HUES6 (cell line): ENCODE measurements around the gene P2RX3.
A peak's percentile ranks its signal among the peaks of the same experiment; 100 is the strongest.

ENCODE experiments used
- H3K27ac ChIP-seq: 2 replicates; pipeline ENCODE4 v1.7.0; 2013; ENCODE audit warnings: low read depth, mild to moderate bottlenecking, low read length, inconsistent platforms
- H3K27me3 ChIP-seq: 2 replicates; pipeline ENCODE4 v1.6.1; 2013; ENCODE audit warnings: low read length; ENCODE audit not compliant: control insufficient read depth, insufficient read depth
- H3K36me3 ChIP-seq: 2 replicates; pipeline ENCODE4 v1.6.1; 2013; ENCODE audit warnings: low read length; ENCODE audit not compliant: control insufficient read depth, insufficient read depth
- H3K4me1 ChIP-seq: 2 replicates; pipeline ENCODE4 v1.6.1; 2013; ENCODE audit warnings: low read length; ENCODE audit not compliant: control insufficient read depth, insufficient read depth
- H3K4me3 ChIP-seq: 2 replicates; pipeline ENCODE4 v1.5.1; 2013; ENCODE audit warnings: low read depth, low read length
- H3K9ac ChIP-seq: one replicate; pipeline ENCODE4 v1.6.1; 2013; ENCODE audit warnings: mild to moderate bottlenecking, low read length
- H3K9me3 ChIP-seq: 2 replicates; pipeline ENCODE4 v1.6.1; 2013; ENCODE audit warnings: low read depth, low read length; ENCODE audit not compliant: control insufficient read depth, insufficient read depth

The P2RX3 gene

DNA sequence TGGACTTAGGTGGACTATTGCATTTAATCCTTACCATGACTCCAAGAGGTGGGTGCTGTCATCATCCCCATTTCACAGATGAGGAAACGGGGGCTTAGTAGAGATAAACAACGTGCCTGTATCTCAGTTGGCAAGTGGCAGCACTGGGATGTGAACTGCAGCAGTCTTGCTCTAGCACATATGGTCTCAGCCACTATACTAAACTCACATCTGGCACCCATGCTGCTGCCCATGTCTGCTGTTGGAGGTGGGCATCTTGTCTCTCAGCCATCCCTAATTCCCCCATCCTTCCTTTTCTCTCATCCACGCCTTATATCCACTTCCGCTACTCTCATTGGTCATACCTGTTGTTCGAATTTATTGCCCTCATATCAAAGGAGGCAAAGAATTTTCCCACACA lies 39.0 kb downstream of the P2RX3 start:
- H3K9ac ChIP-seq = no peak overlapping the region
- no peaks in the 10 kb centered on the region; the same call in 1 of the 2 replicates for H3K4me1 ChIP-seq
- H3K9me3 ChIP-seq = no peaks in the 10 kb centered on the region
- H3K36me3 ChIP-seq = no peaks in the 10 kb centered on the region
- H3K27me3 ChIP-seq = peaks cover 40% of the 10 kb centered on the region
- no peak overlapping the region for H3K27ac ChIP-seq
- peak overlapping the region; percentile 27; the same call in 1 of the 2 replicates for H3K4me3 ChIP-seq

DNA sequence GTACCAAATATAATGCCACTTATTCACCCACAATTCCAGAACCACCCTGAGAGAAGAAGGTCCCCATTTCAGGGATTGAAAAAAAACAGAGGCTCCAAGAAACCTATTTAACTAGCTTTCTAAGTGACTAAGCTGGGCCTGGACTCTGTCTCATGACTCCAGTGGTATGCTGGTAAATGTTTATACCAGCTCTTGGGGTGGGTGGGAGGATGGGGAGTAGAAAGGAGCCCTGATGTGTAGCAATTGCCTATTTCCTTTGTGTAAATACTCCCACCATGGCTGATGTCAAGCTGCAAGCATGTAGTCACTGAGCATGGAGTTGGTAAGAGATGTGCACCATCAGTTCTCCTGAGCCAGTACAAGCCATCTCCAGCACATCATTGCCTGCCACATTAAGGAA lies 40.0 kb downstream of the P2RX3 start:
- no peak overlapping the region for H3K27ac ChIP-seq
- peaks cover 42% of the 10 kb centered on the region for H3K27me3 ChIP-seq
- no peaks in the 10 kb centered on the region for H3K9me3 ChIP-seq
- H3K36me3 ChIP-seq = no peaks in the 10 kb centered on the region
- H3K9ac ChIP-seq = no peak overlapping the region
- H3K4me1 ChIP-seq = no peaks in the 10 kb centered on the region; the same call in 1 of the 2 replicates
- no peak overlapping the region for H3K4me3 ChIP-seq

DNA sequence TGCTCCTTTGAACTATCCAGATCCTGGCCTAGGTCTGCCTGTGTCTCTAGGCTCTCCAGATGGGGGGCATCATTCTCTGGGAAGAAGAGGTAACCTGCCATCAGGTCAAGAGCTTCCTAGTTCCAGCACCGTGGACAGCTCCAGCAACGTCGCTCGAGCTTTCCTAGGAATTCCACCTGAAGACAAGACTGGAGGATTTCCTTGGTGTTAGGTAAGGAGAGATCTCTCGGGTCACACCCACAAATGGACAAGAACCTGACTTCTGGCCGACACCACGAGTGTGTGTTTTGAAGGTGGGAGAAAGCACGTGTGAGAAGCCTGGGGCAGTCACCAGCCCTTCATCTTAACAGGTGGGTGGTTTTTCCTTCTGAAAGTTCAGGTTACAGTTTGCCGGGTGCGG lies 41.6 kb downstream of the P2RX3 start:
- Histone ChIP-seq H3K4me1 (no peaks in the 10 kb centered on the region; the same call in 1 of the 2 replicates), H3K36me3 (no peaks in the 10 kb centered on the region), H3K27ac (no peak overlapping the region), H3K27me3 (peaks cover 47% of the 10 kb centered on the region), H3K9me3 (no peaks in the 10 kb centered on the region), H3K4me3 (no peak overlapping the region), H3K9ac (no peak overlapping the region)

DNA sequence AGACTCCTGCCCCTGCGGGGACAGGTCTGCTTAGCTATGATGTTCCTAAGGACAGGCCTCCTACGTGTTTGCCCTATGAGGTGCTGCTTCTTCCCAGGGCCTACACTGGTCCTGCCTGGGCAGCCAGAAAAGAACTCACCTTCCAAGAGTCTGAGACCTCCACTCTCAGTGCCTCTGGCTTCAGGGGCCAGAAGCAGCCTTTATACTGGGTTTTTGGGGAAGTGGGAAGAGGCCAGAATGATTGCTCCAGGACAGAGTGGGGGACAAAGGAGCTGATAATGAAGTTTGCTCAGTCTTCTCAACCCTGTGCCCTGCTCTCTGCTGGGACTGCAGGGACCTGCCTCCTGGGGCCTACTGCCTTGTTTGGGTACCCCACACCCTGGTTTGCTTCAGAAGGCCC lies 42.8 kb downstream of the P2RX3 start, which contains the start of gene PRG3:
Gene PRG3, minus strand, starts transcription at position 176 of the 400 bp plus-strand sequence. CDS start 442 bp downstream, outside the sequence.
- Histone ChIP-seq H3K9ac (no peak within 1 kb of the TSS), H3K9me3 (no peaks in the 10 kb centered on the region), H3K4me1 (no peaks in the 10 kb centered on the region; the same call in 1 of the 2 replicates), H3K36me3 (no peaks in the 10 kb centered on the region), H3K4me3 (no peak within 1 kb of the TSS), H3K27ac (no peak within 1 kb of the TSS), H3K27me3 (peaks cover 47% of the 10 kb centered on the region)

DNA sequence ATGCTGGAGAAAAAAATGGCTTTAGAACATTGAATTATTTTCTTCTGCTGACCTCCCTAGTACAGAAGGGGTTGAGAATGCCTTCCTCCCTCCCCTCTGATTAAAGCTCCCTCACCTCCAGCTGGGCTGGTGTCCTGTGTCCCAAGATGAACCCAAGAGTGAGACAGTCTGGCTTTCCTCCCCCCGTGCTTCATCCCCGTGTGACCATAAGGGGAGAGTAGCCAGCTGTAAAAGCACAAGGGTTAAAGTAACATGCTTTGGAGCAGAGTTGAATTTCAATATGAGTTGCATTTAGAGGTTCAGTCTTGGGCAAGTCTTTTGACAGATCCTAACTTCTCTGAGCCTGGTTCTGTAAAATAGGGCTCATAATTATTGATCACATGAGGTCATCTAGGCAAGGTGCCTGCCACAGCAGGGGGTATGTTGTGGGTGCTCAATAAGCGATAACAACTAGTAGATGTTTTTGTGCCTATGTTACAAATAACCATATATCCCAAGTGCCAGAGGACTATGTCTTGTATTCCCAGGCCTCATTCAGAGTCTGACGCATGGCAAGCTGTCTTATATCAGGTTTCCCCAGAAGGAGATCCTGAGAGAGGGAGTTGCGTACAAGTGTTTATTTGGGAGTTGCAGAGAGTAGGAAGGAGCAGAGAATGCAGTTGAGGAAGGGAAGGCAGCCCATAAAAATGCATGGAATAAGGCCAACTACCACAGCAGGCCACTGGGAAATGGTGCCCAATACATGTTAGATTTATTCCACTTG lies 48.2 kb downstream of the P2RX3 start:
- Histone ChIP-seq H3K36me3 (no peaks in the 10 kb centered on the region), H3K27ac (no peak overlapping the region), H3K4me1 (no peaks in the 10 kb centered on the region), H3K9ac (no peak overlapping the region), H3K27me3 (peaks cover 44% of the 10 kb centered on the region), H3K4me3 (no peak overlapping the region), H3K9me3 (no peaks in the 10 kb centered on the region)

DNA sequence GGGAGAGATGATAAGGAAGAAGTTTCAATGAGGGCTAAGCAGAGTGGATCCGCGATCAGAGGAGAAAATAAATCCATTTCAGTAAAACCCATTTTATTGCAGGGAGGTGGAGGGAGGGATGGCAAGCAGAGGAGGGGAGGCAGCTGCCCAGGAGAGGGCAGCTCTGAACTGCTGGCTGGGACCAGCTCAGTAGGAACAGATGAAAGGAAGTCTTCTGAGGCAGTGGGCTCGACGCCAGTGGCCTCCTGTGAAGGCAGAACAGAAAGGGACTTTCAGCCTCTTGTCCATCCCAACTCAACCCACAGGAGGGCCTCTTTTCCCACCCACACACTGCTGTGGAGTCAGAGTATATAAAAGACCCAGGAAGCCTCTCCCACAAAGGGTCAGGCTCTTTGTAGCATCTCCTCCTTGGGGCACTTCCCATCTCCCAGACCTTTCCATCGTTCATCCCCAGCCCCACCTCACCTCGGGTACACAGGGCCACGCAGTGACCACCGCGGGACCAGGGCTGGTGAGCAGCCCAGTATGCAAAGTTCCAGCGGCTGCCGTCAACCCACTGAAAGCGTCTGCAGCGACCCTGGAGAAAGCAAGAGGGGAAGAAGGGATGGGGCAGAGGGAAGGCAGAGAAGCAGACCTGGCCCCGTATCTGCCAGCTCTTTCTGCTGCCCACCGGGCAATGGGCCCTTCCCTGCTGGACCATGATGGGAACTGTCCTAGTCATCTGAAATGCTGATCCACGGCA lies 49.3 kb downstream of the P2RX3 start:
- peaks cover 46% of the 10 kb centered on the region for H3K27me3 ChIP-seq
- no peak overlapping the region for H3K9ac ChIP-seq
- no peak overlapping the region for H3K4me3 ChIP-seq
- no peak overlapping the region for H3K27ac ChIP-seq
- H3K4me1 ChIP-seq = no peaks in the 10 kb centered on the region
- no peaks in the 10 kb centered on the region for H3K9me3 ChIP-seq
- no peaks in the 10 kb centered on the region for H3K36me3 ChIP-seq

DNA sequence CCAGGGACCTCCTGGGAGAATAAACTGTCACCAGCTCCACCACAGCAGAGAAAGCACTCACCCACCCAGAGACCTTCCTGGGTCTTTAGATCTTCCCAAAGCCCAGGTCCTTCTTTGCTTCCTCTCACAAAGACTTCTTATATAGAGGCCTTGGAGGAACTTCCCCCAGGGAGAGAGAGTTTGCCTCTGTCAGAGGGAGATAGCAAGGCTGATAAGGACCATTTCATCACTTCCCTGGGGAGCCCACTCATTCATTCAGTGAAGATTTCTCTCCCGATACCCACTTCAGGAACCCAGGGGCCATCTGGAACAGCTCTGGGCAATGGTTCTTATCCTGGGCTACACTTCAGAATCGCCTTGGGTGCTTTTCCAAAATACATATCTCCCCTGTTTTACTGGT lies 52.4 kb downstream of the P2RX3 start, which contains the start of gene PRG2:
Gene PRG2, minus strand, starts transcription at position 116 of the 400 bp plus-strand sequence. CDS start 706 bp downstream, outside the sequence.
- Histone ChIP-seq H3K27me3 (peaks cover 55% of the 10 kb centered on the region), H3K4me3 (no peak within 1 kb of the TSS)

DNA sequence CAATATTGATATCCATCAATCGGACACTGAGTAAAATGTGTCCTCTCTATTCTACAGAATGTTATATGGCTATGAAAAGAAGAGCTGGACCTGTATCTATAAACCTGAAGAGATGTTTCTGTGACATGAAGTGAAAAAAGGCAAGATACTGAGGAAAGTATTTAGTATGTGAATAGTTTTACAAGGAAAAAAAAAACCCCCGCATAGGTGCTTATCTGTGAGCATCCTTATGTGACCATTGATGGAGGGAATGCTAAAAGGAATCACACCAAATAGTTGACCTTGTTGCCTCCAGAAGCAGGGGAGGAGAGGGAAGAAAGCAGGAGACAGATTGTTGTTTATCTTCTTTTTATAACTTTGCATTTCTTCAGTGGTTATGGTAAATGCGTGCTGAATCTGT lies 53.0 kb downstream of the P2RX3 start:
- H3K9me3 ChIP-seq = no peaks in the 10 kb centered on the region
- H3K27ac ChIP-seq = no peak overlapping the region
- no peaks in the 10 kb centered on the region for H3K36me3 ChIP-seq
- no peak overlapping the region for H3K9ac ChIP-seq
- H3K27me3 ChIP-seq = peaks cover 57% of the 10 kb centered on the region
- no peak overlapping the region for H3K4me3 ChIP-seq
- no peaks in the 10 kb centered on the region for H3K4me1 ChIP-seq

More for the DNA sequence above, 52.4 kb downstream of the P2RX3 start, which contains the start of gene PRG2:
- Histone ChIP-seq H3K36me3 (no peaks in the 10 kb centered on the region), H3K9ac (no peak within 1 kb of the TSS), H3K4me1 (no peaks in the 10 kb centered on the region), H3K27ac (no peak within 1 kb of the TSS), H3K9me3 (no peaks in the 10 kb centered on the region)

DNA sequence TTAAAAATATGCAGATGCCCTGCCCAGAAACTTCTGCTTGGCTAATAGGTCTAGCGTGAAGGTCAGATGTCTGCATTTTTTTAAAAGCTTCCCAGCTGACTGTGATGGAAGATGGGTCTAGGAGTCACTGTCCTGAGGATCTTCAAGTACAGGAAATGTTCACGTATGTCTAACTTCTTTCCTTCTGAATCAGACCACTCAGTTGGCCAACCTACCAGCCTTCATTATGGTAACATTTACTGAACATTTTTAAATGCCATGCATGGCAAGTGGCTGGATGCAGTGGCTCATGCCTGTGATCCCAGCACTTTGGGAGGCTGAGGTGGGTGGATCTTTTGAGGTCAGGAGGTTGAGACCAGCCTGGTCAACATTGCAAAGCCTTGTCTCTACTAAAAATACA lies 53.4 kb downstream of the P2RX3 start:
- Histone ChIP-seq H3K36me3 (no peaks in the 10 kb centered on the region), H3K4me3 (no peak overlapping the region), H3K9me3 (no peaks in the 10 kb centered on the region), H3K9ac (no peak overlapping the region), H3K4me1 (no peaks in the 10 kb centered on the region), H3K27me3 (peaks cover 60% of the 10 kb centered on the region), H3K27ac (no peak overlapping the region)

DNA sequence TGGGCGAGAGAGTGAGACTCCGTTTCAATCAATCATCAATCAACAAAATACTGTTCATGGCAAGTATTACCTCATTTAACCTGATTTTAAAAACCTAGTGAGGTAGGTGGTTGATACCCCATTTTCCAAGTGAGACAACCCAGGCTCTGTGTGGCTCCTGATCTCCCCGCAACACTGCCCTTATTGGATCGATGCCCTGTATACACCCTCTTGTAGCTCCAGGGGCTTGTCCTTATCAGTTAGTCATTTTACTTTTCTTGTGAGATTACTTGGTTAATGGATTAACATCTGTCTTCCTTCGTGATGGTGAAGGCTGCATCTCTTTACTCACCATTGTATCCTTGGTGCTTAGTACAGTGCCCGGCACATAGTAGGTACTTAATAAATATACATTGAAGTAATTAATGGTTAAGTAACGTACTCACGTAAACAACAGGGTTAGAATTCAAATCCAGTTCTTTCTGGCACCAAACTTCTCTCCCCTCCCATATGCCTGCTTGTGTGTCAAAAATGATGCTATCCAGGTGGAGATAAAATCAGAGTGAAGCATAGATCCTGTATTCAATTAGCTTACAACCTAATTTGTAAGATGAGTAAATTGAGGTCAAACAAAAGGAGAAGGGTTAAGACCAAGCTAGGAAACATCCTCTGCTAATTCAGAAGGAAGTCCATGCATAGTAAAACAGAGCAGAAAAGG lies 54.1 kb downstream of the P2RX3 start:
- H3K36me3 ChIP-seq = no peaks in the 10 kb centered on the region
- H3K27ac ChIP-seq = no peak overlapping the region
- no peaks in the 10 kb centered on the region for H3K4me1 ChIP-seq
- no peak overlapping the region for H3K4me3 ChIP-seq
- peaks cover 60% of the 10 kb centered on the region for H3K27me3 ChIP-seq
- no peaks in the 10 kb centered on the region for H3K9me3 ChIP-seq
- H3K9ac ChIP-seq = no peak overlapping the region

DNA sequence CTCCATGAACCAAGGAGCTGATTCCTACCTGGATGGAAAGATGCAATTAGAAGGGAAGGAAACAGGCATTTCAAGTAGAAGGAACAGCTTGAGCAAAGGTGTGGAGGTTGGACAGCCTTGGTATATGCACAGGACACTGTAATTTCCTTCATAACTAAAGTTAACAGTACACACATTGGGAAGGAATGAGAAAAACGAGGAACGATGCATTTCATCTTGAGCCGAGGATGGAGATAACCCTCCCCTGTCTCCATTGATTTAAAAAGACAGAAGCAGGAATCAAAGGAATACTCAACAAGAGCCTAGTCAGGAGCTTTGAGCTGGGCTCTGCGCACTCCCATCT lies 54.6 kb downstream of the P2RX3 start:
- Histone ChIP-seq H3K4me1 (no peaks in the 10 kb centered on the region), H3K9ac (no peak overlapping the region), H3K4me3 (no peak overlapping the region), H3K36me3 (no peaks in the 10 kb centered on the region), H3K9me3 (no peaks in the 10 kb centered on the region), H3K27ac (no peak overlapping the region), H3K27me3 (peaks cover 62% of the 10 kb centered on the region)
